ENCODE measurements around the gene ZYG11B. TPM values are rescaled to one million over a fixed set of nuclear protein-coding genes. Genes with fewer than 3 reads are reported as not detected.

The ZYG11B gene
- polyA plus RNA-seq, 1 donor (not counting 4 experiments of a cell fraction or from before 2014, with no cell fraction given) = 13.4 TPM

DNA sequence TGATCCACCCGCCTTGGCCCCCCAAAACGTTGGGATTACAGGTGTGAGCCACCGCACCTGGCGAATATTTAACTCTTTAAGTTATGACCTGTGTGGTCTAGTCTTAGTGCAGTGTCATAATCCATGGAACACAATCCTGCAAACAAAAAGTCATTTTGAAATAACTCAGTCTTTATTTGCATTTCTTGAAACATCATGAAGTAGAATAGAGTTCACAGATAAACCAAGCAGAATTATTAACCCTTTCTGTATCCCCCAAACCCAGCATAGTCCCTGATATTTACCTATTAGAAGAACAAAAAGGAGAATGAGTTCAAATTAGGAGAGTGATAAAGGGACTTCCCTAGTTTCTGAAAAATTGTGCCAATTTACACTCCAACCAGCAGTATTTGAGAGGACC lies 19.9 kb downstream of the ZYG11B start:
- Histone ChIP-seq H2AFZ (ENCODE audit: control insufficient read depth, low read length) (no peak overlapping the region), H3K27ac (ENCODE audit: control insufficient read depth, insufficient read depth, low read length) (no peak overlapping the region), H3K9me3 (ENCODE audit: control insufficient read depth, low read depth, low read length) (no peaks in the 10 kb centered on the region), H3K4me3 (ENCODE audit: control insufficient read depth in 2 of 3, extremely low read depth in 1 of 3, insufficient read depth in 2 of 3, low read depth in 1 of 3, low read length in 3 of 3) (no peak overlapping the region), H4K20me1 (ENCODE audit: control insufficient read depth, extremely low read depth, insufficient read depth, low read length) (no peaks in the 10 kb centered on the region), H3K9me1 (ENCODE audit: control insufficient read depth, extremely low read depth, insufficient read depth, low read length) (no peaks in the 10 kb centered on the region), H3K4me1 (ENCODE audit: control insufficient read depth, extremely low read depth, insufficient read depth, low read length) (peaks cover 4% of the 10 kb centered on the region), H3K79me2 (ENCODE audit: control insufficient read depth, insufficient read depth, low read length) (no peaks in the 10 kb centered on the region), H3K36me3 (ENCODE audit: control insufficient read depth in 2 of 2, extremely low read depth in 1 of 2, insufficient read depth in 2 of 2, low read length in 2 of 2) (no peaks in the 10 kb centered on the region), H3K4me2 (ENCODE audit: control insufficient read depth, extremely low read depth, insufficient read depth, low read depth, low read length) (no peak overlapping the region), H3K27me3 (ENCODE audit: control insufficient read depth, extremely low read depth, insufficient read depth, low read length) (no peaks in the 10 kb centered on the region), H3K9ac (ENCODE audit: control insufficient read depth, extremely low read depth, insufficient read depth, low read length) (no peak overlapping the region)
- dilution Hi-C loops (cut with MboI; ENCODE audit: extremely low pct_ligation_motif_present, low sequenced_read_pairs) = no loop called here
- no peak for FAIRE-seq
- TF ChIP-seq, protein P1, sequence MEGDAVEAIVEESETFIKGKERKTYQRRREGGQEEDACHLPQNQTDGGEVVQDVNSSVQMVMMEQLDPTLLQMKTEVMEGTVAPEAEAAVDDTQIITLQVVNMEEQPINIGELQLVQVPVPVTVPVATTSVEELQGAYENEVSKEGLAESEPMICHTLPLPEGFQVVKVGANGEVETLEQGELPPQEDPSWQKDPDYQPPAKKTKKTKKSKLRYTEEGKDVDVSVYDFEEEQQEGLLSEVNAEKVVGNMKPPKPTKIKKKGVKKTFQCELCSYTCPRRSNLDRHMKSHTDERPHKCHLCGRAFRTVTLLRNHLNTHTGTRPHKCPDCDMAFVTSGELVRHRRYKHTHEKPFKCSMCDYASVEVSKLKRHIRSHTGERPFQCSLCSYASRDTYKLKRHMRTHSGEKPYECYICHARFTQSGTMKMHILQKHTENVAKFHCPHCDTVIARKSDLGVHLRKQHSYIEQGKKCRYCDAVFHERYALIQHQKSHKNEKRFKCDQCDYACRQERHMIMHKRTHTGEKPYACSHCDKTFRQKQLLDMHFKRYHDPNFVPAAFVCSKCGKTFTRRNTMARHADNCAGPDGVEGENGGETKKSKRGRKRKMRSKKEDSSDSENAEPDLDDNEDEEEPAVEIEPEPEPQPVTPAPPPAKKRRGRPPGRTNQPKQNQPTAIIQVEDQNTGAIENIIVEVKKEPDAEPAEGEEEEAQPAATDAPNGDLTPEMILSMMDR (optimal IDR thresholded peaks at IDR 0.05 in 1 of 3, IDR thresholded peaks at IDR 0.05 in 1 of 3, conservative IDR thresholded peaks at IDR 0.05 in 1 of 3; ENCODE audit: extremely low read depth in 1 of 3, insufficient read depth in 2 of 3, low read length in 3 of 3) = no peak
- no peak for TF ChIP-seq EZH2 (IDR thresholded peaks at IDR 0.05; ENCODE audit: low read length)
- no peak for DNase-seq (ENCODE audit: low read depth, low spot score)

GRCh38 chr1:52747450-52747849 lies 21.2 kb downstream of the ZYG11B start:
- no peak overlapping the region for H3K27ac ChIP-seq (ENCODE audit: control insufficient read depth, insufficient read depth, low read length)
- no peak overlapping the region for H2AFZ ChIP-seq (ENCODE audit: control insufficient read depth, low read length)
- no peaks in the 10 kb centered on the region for H3K27me3 ChIP-seq (ENCODE audit: control insufficient read depth, extremely low read depth, insufficient read depth, low read length)
- no peaks in the 10 kb centered on the region for H4K20me1 ChIP-seq (ENCODE audit: control insufficient read depth, extremely low read depth, insufficient read depth, low read length)
- H3K79me2 ChIP-seq (ENCODE audit: control insufficient read depth, insufficient read depth, low read length) = no peaks in the 10 kb centered on the region
- no peaks in the 10 kb centered on the region for H3K9me3 ChIP-seq (ENCODE audit: control insufficient read depth, low read depth, low read length)
- no peak overlapping the region for H3K4me3 ChIP-seq (ENCODE audit: control insufficient read depth in 2 of 3, extremely low read depth in 1 of 3, insufficient read depth in 2 of 3, low read depth in 1 of 3, low read length in 3 of 3)
- dilution Hi-C loops (cut with MboI; ENCODE audit: extremely low pct_ligation_motif_present, low sequenced_read_pairs) = no loop called here
- no peaks in the 10 kb centered on the region for H3K9me1 ChIP-seq (ENCODE audit: control insufficient read depth, extremely low read depth, insufficient read depth, low read length)
- no peak overlapping the region for H3K9ac ChIP-seq (ENCODE audit: control insufficient read depth, extremely low read depth, insufficient read depth, low read length)
- H3K4me1 ChIP-seq (ENCODE audit: control insufficient read depth, extremely low read depth, insufficient read depth, low read length) = peaks cover 4% of the 10 kb centered on the region
- DNase-seq (ENCODE audit: low read depth, low spot score) (no peak), FAIRE-seq (no peak)
- H3K36me3 ChIP-seq (ENCODE audit: control insufficient read depth in 2 of 2, extremely low read depth in 1 of 2, insufficient read depth in 2 of 2, low read length in 2 of 2) = no peaks in the 10 kb centered on the region
- TF ChIP-seq, protein P1 (optimal IDR thresholded peaks at IDR 0.05 in 1 of 3, IDR thresholded peaks at IDR 0.05 in 1 of 3, conservative IDR thresholded peaks at IDR 0.05 in 1 of 3; ENCODE audit: extremely low read depth in 1 of 3, insufficient read depth in 2 of 3, low read length in 3 of 3) = no peak
- TF ChIP-seq EZH2 (IDR thresholded peaks at IDR 0.05; ENCODE audit: low read length) = no peak
- no peak overlapping the region for H3K4me2 ChIP-seq (ENCODE audit: control insufficient read depth, extremely low read depth, insufficient read depth, low read depth, low read length)

Data from keratinocyte (primary cell).